H1 (cell line): ENCODE results near the gene RUFY3.

Experiments
- POLR2AphosphoS5 ChIP-seq: IDR thresholded peaks from 2 replicates; pipeline ENCODE4 v1.6.1; 2011; ENCODE audit warnings: low read depth, low read length
- SP1 ChIP-seq: IDR thresholded peaks from 2 replicates; pipeline ENCODE4 v1.6.1; 2011; ENCODE audit warnings: low read depth, low read length
- TF ChIP-seq, protein P1 (sequence below), 3 experiments: IDR thresholded peaks; 1 replicate in 2 of 3; 2 replicates in 1 of 3; pipeline versions ENCODE4 v1.5.1 to v1.6.1; 2011; ENCODE audit warnings: low read length in 3 of 3, mild to moderate bottlenecking in 3 of 3, inconsistent platforms in 2 of 3, low read depth in 1 of 3, moderate library complexity in 1 of 3; ENCODE audit not compliant: insufficient read depth in 1 of 3; ENCODE audit errors: control extremely low read depth in 1 of 3

DNA sequence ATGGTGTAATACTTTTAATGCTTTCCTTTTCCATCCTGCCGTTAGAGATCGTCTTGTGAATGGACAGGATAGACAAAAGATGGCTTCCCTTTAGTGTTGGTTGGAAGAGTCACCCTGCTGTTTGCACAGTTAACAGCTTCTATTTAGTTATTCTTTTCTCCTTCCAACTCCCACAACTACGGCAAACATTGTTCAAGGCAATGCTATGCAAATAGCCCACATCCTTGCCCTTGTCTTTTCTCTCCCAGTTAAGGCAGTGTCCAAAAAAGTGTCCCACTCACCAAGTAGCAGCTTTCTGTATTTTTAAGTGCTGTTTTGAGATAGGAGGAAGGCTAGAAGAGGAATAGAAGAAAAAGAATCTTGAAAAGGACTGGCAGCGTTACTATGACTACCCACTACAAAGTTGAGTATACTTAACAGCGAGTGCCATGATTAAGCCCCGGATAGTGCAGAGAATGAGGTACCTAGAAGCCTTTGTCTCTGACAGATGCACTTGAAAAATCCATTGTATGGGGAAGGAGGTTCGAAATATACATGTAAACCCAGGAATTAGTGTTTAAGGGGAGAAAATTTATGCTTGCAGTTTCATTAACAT is 12.1 kb upstream of the RUFY3 start:
- TF ChIP-seq SP1, result no peak
- TF ChIP-seq POLR2AphosphoS5, result no peak
- TF ChIP-seq, protein P1, sequence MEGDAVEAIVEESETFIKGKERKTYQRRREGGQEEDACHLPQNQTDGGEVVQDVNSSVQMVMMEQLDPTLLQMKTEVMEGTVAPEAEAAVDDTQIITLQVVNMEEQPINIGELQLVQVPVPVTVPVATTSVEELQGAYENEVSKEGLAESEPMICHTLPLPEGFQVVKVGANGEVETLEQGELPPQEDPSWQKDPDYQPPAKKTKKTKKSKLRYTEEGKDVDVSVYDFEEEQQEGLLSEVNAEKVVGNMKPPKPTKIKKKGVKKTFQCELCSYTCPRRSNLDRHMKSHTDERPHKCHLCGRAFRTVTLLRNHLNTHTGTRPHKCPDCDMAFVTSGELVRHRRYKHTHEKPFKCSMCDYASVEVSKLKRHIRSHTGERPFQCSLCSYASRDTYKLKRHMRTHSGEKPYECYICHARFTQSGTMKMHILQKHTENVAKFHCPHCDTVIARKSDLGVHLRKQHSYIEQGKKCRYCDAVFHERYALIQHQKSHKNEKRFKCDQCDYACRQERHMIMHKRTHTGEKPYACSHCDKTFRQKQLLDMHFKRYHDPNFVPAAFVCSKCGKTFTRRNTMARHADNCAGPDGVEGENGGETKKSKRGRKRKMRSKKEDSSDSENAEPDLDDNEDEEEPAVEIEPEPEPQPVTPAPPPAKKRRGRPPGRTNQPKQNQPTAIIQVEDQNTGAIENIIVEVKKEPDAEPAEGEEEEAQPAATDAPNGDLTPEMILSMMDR (IDR thresholded peaks at IDR 0.05; ENCODE audit: control extremely low read depth in 1 of 3, insufficient read depth in 1 of 3, low read depth in 1 of 3, low read length in 3 of 3), result no peak
